HepG2 (cell line): ENCODE results near the gene FBXL7.

Experiments used
- EZH2 ChIP-seq: conservative IDR thresholded peaks from 2 replicates; pipeline ENCODE4 v1.6.1; 2012; ENCODE audit warnings: mild to moderate bottlenecking, low read depth, low read length, moderate library complexity
- HOXA7 ChIP-seq: sonication (generic); formaldehyde crosslinking; IDR thresholded peaks from 2 replicates; pipeline ENCODE4 v1.8.1; 2022; ENCODE audit warnings: mild to moderate bottlenecking, missing genetic modification reagents, moderate library complexity
- SRSF1 ChIP-seq: fragments of 200-400 bp; formaldehyde crosslinking; optimal IDR thresholded peaks from 2 replicates; pipeline ENCODE3; 2017; ENCODE audit warnings: mild to moderate bottlenecking, low read depth, low read length, moderate library complexity
- ZNF3 ChIP-seq: IDR thresholded peaks from 2 replicates; pipeline ENCODE4 v1.7.0; 2017; ENCODE audit warnings: inconsistent platforms
- ZNF549 ChIP-seq: sonication (generic); formaldehyde crosslinking; IDR thresholded peaks from 2 replicates; pipeline ENCODE4 v1.5.0; 2020; ENCODE audit warnings: missing genetic modification reagents

DNA sequence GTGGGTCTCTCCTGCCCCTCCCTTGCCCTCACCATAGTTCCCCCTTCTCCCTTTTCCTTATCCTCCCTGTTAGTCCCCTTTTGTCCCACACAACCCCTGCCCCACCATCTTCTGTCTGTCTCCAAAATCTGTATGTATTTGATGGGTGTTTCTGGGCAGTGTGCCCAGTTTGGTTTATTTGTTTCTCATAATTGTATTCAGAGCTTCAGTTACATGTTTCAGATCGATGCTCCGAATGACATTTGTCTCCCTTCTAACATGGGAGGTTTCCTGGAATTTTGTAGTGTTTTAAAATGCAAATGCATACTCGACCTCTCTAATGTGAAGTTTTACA lies 22.2 kb downstream of the FBXL7 start:
- no peak for TF ChIP-seq SRSF1
- no peak for TF ChIP-seq HOXA7 (CRISPR knock-in tag)
- no peak for TF ChIP-seq ZNF549 (CRISPR knock-in tag)
- no peak for TF ChIP-seq ZNF3 (CRISPR knock-in tag)
- no peak for TF ChIP-seq EZH2
